OCI-LY1 (cell line): ENCODE measurements around the gene ZNF629.

Experiments
- H2AFZ ChIP-seq: fragments of 200-600 bp; sonication (generic), shearing (Covaris generic); 2 replicates; pipeline ENCODE4 v1.6.0; 2014; ENCODE audit warnings: antibody characterized with exemption, mild to moderate bottlenecking, low read length
- H3F3A ChIP-seq: fragments of 200-600 bp; sonication (generic), shearing (Covaris generic); 2 replicates; pipeline ENCODE4 v1.6.0; 2014; ENCODE audit warnings: mild to moderate bottlenecking, antibody characterized with exemption, low read length, moderate library complexity; ENCODE audit not compliant: insufficient read depth
- H3K27ac ChIP-seq: fragments of 200-600 bp; sonication (generic); 2 replicates; pipeline ENCODE4 v1.5.1; 2014; ENCODE audit warnings: low read length, mixed run types, mild to moderate bottlenecking, low read depth; ENCODE audit not compliant: poor library complexity, severe bottlenecking
- H3K27me3 ChIP-seq: fragments of 200-600 bp; sonication (generic); 2 replicates; pipeline ENCODE4 v1.6.0; 2014; ENCODE audit warnings: antibody characterized with exemption, mild to moderate bottlenecking, low read length, moderate library complexity; ENCODE audit not compliant: insufficient read depth
- H3K36me3 ChIP-seq: fragments of 200-600 bp; sonication (generic); 2 replicates; pipeline ENCODE4 v1.6.1; 2014; ENCODE audit warnings: mild to moderate bottlenecking, antibody characterized with exemption, low read length, moderate library complexity, mixed read lengths; ENCODE audit not compliant: insufficient read depth
- H3K4me1 ChIP-seq: fragments of 200-600 bp; sonication (generic); 2 replicates; pipeline ENCODE4 v1.5.1; 2014; ENCODE audit warnings: mild to moderate bottlenecking, low read length, moderate library complexity; ENCODE audit not compliant: insufficient read depth, severe bottlenecking
- H3K4me2 ChIP-seq: fragments of 200-600 bp; sonication (generic), shearing (Covaris generic); 2 replicates; pipeline ENCODE4 v1.6.1; 2014; ENCODE audit warnings: low read length
- H3K4me3 ChIP-seq: fragments of 200-600 bp; sonication (generic); 2 replicates; pipeline ENCODE4 v1.5.1; 2014; ENCODE audit warnings: low read length, low read depth, mild to moderate bottlenecking, mixed read lengths; ENCODE audit not compliant: poor library complexity, severe bottlenecking
- H3K79me2 ChIP-seq: fragments of 200-600 bp; shearing (Covaris generic); 2 replicates; pipeline ENCODE4 v1.6.1; 2016; ENCODE audit warnings: mixed run types, low read length, mixed read lengths; ENCODE audit not compliant: insufficient read depth
- H3K9ac ChIP-seq: fragments of 200-600 bp; sonication (generic), shearing (Covaris generic); 2 replicates; pipeline ENCODE4 v1.6.1; 2014; ENCODE audit warnings: mild to moderate bottlenecking, low read length, mixed read lengths
- H3K9me2 ChIP-seq: fragments of 200-600 bp; sonication (generic), shearing (Covaris generic); 2 replicates; pipeline ENCODE4 v1.6.1; 2014; ENCODE audit warnings: low read depth, mild to moderate bottlenecking, low read length, mixed read lengths
- H3K9me3 ChIP-seq: fragments of 200-600 bp; shearing (Covaris generic); 2 replicates; pipeline ENCODE4 v1.6.1; 2014; ENCODE audit warnings: low read length, mixed read lengths
- H4K20me1 ChIP-seq: fragments of 200-600 bp; sonication (generic), shearing (Covaris generic); 2 replicates; pipeline ENCODE4 v1.6.0; 2016; ENCODE audit warnings: mild to moderate bottlenecking, low read length; ENCODE audit not compliant: insufficient read depth
- CTCF ChIP-seq: fragments of 200-600 bp; sonication (generic), shearing (Covaris generic); IDR thresholded peaks from 2 replicates; pipeline ENCODE4 v1.5.1; 2017; ENCODE audit warnings: mild to moderate bottlenecking, antibody characterized with exemption, low read length, moderate library complexity, mixed read lengths
- EZH2 ChIP-seq: fragments of 200-600 bp; sonication (generic), shearing (Covaris generic); IDR thresholded peaks from 2 replicates; pipeline ENCODE4 v1.8.0; 2017; ENCODE audit warnings: borderline replicate concordance, mixed run types, mild to moderate bottlenecking, antibody characterized with exemption, low read length, moderate library complexity, mixed read lengths

Gene ZNF629

DNA sequence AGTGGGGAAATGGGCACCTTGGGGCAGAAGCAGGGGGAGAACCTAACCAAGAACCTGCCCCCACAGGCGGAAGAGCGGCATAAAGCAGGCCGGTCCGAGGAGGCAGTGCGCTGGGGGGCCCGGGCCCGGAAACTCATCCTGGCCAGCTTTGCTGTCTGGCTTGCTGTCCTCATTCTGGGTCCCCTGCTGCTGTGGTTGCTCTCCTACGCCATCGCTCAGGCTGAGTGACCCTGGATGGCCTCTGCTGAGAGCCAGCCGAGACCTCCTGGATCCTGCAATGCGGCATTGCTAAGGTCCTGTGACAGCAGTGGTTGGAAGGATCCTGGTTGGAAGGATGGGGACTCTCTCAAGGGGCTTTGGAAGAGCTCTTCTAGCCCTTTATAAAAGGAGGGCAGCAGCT lies 43.3 kb downstream of the ZNF629 start:
- H3K9me2 ChIP-seq = no peaks in the 10 kb centered on the region
- H3K4me1 ChIP-seq = peaks cover 8% of the 10 kb centered on the region
- no peak overlapping the region for H3K4me3 ChIP-seq
- H3K27ac ChIP-seq = no peak overlapping the region
- TF ChIP-seq EZH2 (no peak), CTCF (no peak)
- no peak overlapping the region for H3K4me2 ChIP-seq
- H3F3A ChIP-seq = peaks cover 4% of the 10 kb centered on the region; the same call in 1 of the 2 replicates
- no peaks in the 10 kb centered on the region for H3K27me3 ChIP-seq
- no peak overlapping the region for H2AFZ ChIP-seq
- H3K9ac ChIP-seq = no peak overlapping the region
- peaks cover 3% of the 10 kb centered on the region; the same call in 1 of the 2 replicates for H3K79me2 ChIP-seq
- H4K20me1 ChIP-seq = no peaks in the 10 kb centered on the region
- no peaks in the 10 kb centered on the region for H3K9me3 ChIP-seq
- peaks cover 43% of the 10 kb centered on the region for H3K36me3 ChIP-seq

GRCh38 chr16:30741461-30741914 lies 45.5 kb downstream of the ZNF629 start:
- H3K4me1 ChIP-seq = no peaks in the 10 kb centered on the region
- no peak overlapping the region for H2AFZ ChIP-seq
- H3K79me2 ChIP-seq = no peaks in the 10 kb centered on the region
- no peak for TF ChIP-seq CTCF
- TF ChIP-seq EZH2 = no peak
- H3K9ac ChIP-seq = no peak overlapping the region
- no peaks in the 10 kb centered on the region for H4K20me1 ChIP-seq
- no peaks in the 10 kb centered on the region for H3K9me3 ChIP-seq
- H3K36me3 ChIP-seq = peaks cover 65% of the 10 kb centered on the region
- H3K27me3 ChIP-seq = no peaks in the 10 kb centered on the region
- no peaks in the 10 kb centered on the region for H3K9me2 ChIP-seq
- H3K4me3 ChIP-seq = no peak overlapping the region
- H3K4me2 ChIP-seq = no peak overlapping the region
- H3K27ac ChIP-seq = no peak overlapping the region
- H3F3A ChIP-seq = no peaks in the 10 kb centered on the region

DNA sequence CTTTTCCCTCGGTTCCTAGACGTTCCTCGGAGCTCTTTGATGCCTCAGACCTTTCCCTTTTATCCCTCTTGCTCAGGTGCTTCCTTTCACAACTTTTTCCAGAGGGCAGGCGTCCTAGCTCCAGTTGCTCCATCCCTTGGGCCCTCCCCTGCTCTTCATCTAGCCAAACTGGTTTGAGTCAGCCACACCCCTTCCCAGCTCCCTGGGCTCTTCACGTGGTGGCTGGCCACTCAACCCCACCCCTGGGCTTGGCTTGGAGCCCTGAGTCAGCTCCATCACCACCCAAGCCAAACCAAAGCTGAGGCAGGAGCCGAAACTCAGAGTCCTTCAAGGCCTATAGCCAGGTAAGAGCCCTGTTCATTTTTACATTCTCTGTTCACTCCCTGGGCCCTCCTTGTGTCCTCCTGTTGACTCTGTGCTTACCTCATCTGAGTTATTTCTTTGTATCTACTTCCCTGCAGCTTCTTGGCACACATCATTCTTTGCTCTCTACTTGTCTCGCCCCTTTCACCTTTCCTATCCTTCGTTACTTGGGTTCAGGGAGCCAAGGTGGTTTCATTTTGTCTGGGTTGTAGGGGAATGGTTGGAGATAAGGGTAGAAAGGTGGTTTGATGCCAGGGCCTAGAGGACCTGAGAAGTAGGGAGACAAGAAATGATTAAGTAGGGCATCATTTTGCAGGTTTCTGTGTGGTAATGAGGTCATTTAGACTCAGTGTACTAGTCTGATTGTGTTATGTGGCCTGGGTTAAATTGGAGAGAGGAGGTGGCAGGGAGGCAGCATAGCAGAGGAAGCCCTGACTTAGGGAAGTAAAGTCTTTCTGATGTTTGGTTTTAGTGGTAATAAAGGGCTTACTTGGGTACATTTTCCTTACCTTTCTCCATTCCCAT lies 46.4 kb downstream of the ZNF629 start:
- no peak overlapping the region for H3K27ac ChIP-seq

More for the DNA sequence above, 46.4 kb downstream of the ZNF629 start:
- H3K9ac ChIP-seq = no peak overlapping the region
- no peaks in the 10 kb centered on the region for H3K79me2 ChIP-seq
- no peaks in the 10 kb centered on the region for H3K9me3 ChIP-seq
- H3K4me2 ChIP-seq = no peak overlapping the region
- no peaks in the 10 kb centered on the region for H3K4me1 ChIP-seq
- peaks cover 73% of the 10 kb centered on the region for H3K36me3 ChIP-seq
- no peak overlapping the region for H3K4me3 ChIP-seq
- H2AFZ ChIP-seq = no peak overlapping the region
- no peak for TF ChIP-seq EZH2
- TF ChIP-seq CTCF = no peak
- no peaks in the 10 kb centered on the region for H3K9me2 ChIP-seq
- no peaks in the 10 kb centered on the region for H3F3A ChIP-seq
- H3K27me3 ChIP-seq = no peaks in the 10 kb centered on the region
- H4K20me1 ChIP-seq = no peaks in the 10 kb centered on the region
